B cell (primary cell): ENCODE results near the gene DAB2IP. TPM values are rescaled to one million over a fixed set of nuclear protein-coding genes. Genes with fewer than 3 reads are reported as not detected.

Source experiments
- ATAC-seq: fragments of 200-7000 bp; cut with Tn5 transposase; one replicate; pipeline ENCODE4 v1.10.0; 2021; ENCODE audit warnings: low read depth, mild to moderate bottlenecking, moderate number of reproducible peaks, moderate library complexity
- CTCF ChIA-PET: fragments of 350-600 bp; sonication (Branson Sonifier 250); formaldehyde crosslinking; loops from one replicate; lab custom pipeline; 2021; ENCODE audit warnings: antibody characterized with exemption, inconsistent platforms; lab: Charles Lee
- POLR2A ChIA-PET: fragments of 350-600 bp; sonication (Branson Sonifier 250); formaldehyde crosslinking; loops from one replicate; lab custom pipeline; 2021; ENCODE audit warnings: antibody characterized with exemption; lab: Charles Lee
- DNase-seq: peaks from one replicate; pipeline ENCODE4 v3.0.0; 2013
- H2AFZ ChIP-seq: 2 replicates; pipeline ENCODE4 v1.6.1; 2012; ENCODE audit warnings: mild to moderate bottlenecking, low read depth, low read length; ENCODE audit not compliant: insufficient read depth, poor library complexity, severe bottlenecking
- H3K27ac ChIP-seq, 2 donors: 1 replicate in 1 of 2; 2 replicates in 1 of 2; pipeline ENCODE4 v1.5.1; 2012 to 2013; ENCODE audit warnings: low read length in 2 of 2, mild to moderate bottlenecking in 2 of 2, moderate library complexity in 1 of 2
- H3K27me3 ChIP-seq, 4 experiments: fragments of 200-600 bp in 1 of 4; sonication (generic) in 1 of 4; replicated peaks in 1 of 4; 1 replicate in 2 of 4; 2 replicates in 2 of 4; pipeline versions ENCODE4 v1.6.1 to v1.7.0; 2013 to 2016; ENCODE audit warnings: low read length in 3 of 4, mild to moderate bottlenecking in 2 of 4, mixed read lengths in 1 of 4, moderate library complexity in 1 of 4; ENCODE audit not compliant: insufficient read depth in 4 of 4, control insufficient read depth in 3 of 4; ENCODE audit errors: control extremely low read depth in 1 of 4
- H3K36me3 ChIP-seq, 2 experiments: replicated peaks in 1 of 2; 1 replicate in 1 of 2; 2 replicates in 1 of 2; pipeline versions ENCODE4 v1.6.1 to v1.7.1; 2013; ENCODE audit warnings: low read length in 1 of 2; ENCODE audit not compliant: insufficient read depth in 2 of 2, control insufficient read depth in 1 of 2; ENCODE audit errors: control extremely low read depth in 1 of 2, extremely low read depth in 1 of 2
- H3K4me1 ChIP-seq, 2 donors: fragments of 200-600 bp in 1 of 2; sonication (generic) in 1 of 2; 1 replicate in 1 of 2; 2 replicates in 1 of 2; pipeline versions ENCODE4 v1.5.1 to v1.6.1; 2013 to 2017; ENCODE audit warnings: low read length in 2 of 2; ENCODE audit not compliant: control insufficient read depth in 2 of 2, insufficient read depth in 2 of 2
- H3K4me2 ChIP-seq: replicated peaks from 2 replicates; pipeline ENCODE3; 2012; ENCODE audit warnings: mild to moderate bottlenecking, low read depth, low read length; ENCODE audit not compliant: poor library complexity, severe bottlenecking
- H3K4me3 ChIP-seq, 5 experiments: fragments of 200-600 bp in 1 of 5; sonication (generic) in 1 of 5; 1 replicate in 3 of 5; 2 replicates in 2 of 5; pipeline versions ENCODE4 v1.5.1 to v1.7.0; 2011 to 2016; ENCODE audit warnings: low read length in 4 of 5, mild to moderate bottlenecking in 4 of 5, low read depth in 2 of 5, control low read depth in 1 of 5, moderate library complexity in 1 of 5; ENCODE audit not compliant: insufficient read depth in 1 of 5; ENCODE audit errors: control extremely low read depth in 1 of 5, extremely low read depth in 1 of 5
- H3K79me2 ChIP-seq: fragments of 200-600 bp; sonication (generic); one replicate; pipeline ENCODE4 v1.6.0; 2016; ENCODE audit warnings: low read length; ENCODE audit not compliant: control insufficient read depth, insufficient read depth
- H3K9ac ChIP-seq: fragments of 200-600 bp; sonication (generic); 2 replicates; pipeline ENCODE4 v1.6.1; 2017; ENCODE audit warnings: mild to moderate bottlenecking, low read length, moderate library complexity
- H3K9me3 ChIP-seq, 3 donors: one replicate each; pipeline versions ENCODE4 v1.6.1 to v1.7.1; 2013; ENCODE audit warnings: low read length in 2 of 3; ENCODE audit not compliant: control insufficient read depth in 2 of 3, insufficient read depth in 1 of 3; ENCODE audit errors: control extremely low read depth in 1 of 3
- H4K20me1 ChIP-seq: 2 replicates; pipeline ENCODE4 v1.6.0; 2012; ENCODE audit warnings: mild to moderate bottlenecking, low read length; ENCODE audit not compliant: insufficient read depth, control insufficient read depth, poor library complexity, severe bottlenecking
- H3K27ac Mint-ChIP-seq: one replicate; pipeline ENCODE4 v1.8.0; 2021; ENCODE audit warnings: mixed read lengths
- H3K27me3 Mint-ChIP-seq: one replicate; pipeline ENCODE4 v1.8.0; 2021; ENCODE audit warnings: mixed read lengths
- H3K4me1 Mint-ChIP-seq: one replicate; pipeline ENCODE4 v1.8.0; 2021; ENCODE audit warnings: mixed read lengths
- H3K4me3 Mint-ChIP-seq: one replicate; pipeline ENCODE4 v1.8.0; 2021; ENCODE audit warnings: mixed read lengths
- H3K9me3 Mint-ChIP-seq: one replicate; pipeline ENCODE4 v1.8.0; 2022; ENCODE audit warnings: mixed read lengths; ENCODE audit not compliant: insufficient read depth
- CTCF ChIP-seq: fragments of 200-600 bp; IDR thresholded peaks from one replicate; pipeline ENCODE4 v1.8.0; 2022; ENCODE audit warnings: antibody characterized with exemption, mild to moderate bottlenecking
- EZH2 ChIP-seq: IDR thresholded peaks from 2 replicates; pipeline ENCODE4 v1.6.1; 2012; ENCODE audit warnings: borderline replicate concordance, low read depth, mild to moderate bottlenecking, moderate library complexity, low read length; ENCODE audit not compliant: insufficient read depth, poor library complexity, severe bottlenecking
- WGBS: methylation state at CpG from one replicate; pipeline ENCODE4 v1.1.5; 2013; ENCODE audit warnings: missing lambda C conversion rate; ENCODE audit not compliant: insufficient coverage; 5-methylcytosine and 5-hydroxymethylcytosine counted together
- intact Hi-C: fragments of 100-400 bp; cut with micrococcal nuclease; formaldehyde crosslinking; loops from one replicate; pipeline ENCODE4 v1.10.0; 2022
- polyA plus RNA-seq: library from polyadenylated mRNA; depleted of rRNA; stranded (reverse); fragments of >200 nt; gene quantifications from 2 replicates; pipeline ENCODE4 v1.2.3, GENCODE V29; 2012
- total RNA-seq, 2 donors: library from RNA; stranded (reverse); fragments of 120-200 nt in 1 of 2; gene quantifications; 1 replicate in 1 of 2; 2 replicates in 1 of 2; pipeline versions ENCODE4 v1.2.3 to v1.2.4, GENCODE V29; 2013 to 2022

The DAB2IP gene
- total and polyA plus RNA-seq, 2 donors (not counting 1 experiment from before 2014, with no cell fraction given): 1.1 to 3.9 TPM

- ATAC-seq: no peak
- H3K27ac ChIP-seq: no peak overlapping the region
- no peak overlapping the region for H3K27ac Mint-ChIP-seq
- no peak overlapping the region for H3K9ac ChIP-seq
- H3K4me3 ChIP-seq: no peak overlapping the region
- DNase-seq: no peak
- no peaks in the 10 kb centered on the region for H3K4me1 ChIP-seq
- H3K9me3 ChIP-seq: no peaks in the 10 kb centered on the region
- no peaks in the 10 kb centered on the region for H3K4me1 Mint-ChIP-seq
- intact Hi-C loops: no loop called here
- H2AFZ ChIP-seq: no peak overlapping the region
- H3K27me3 Mint-ChIP-seq: peaks cover 53% of the 10 kb centered on the region
- ChIA-PET POLR2A (no interaction called here), CTCF (no interaction called here)
- TF ChIP-seq CTCF (no peak), EZH2 (no peak)
- no peaks in the 10 kb centered on the region for H3K79me2 ChIP-seq
- H3K4me2 ChIP-seq: no peak overlapping the region
- 88% methylated on average over 6 of the region's 8 CpGs for WGBS
- no peaks in the 10 kb centered on the region for H3K9me3 Mint-ChIP-seq
- H3K4me3 Mint-ChIP-seq: no peak overlapping the region
- no peaks in the 10 kb centered on the region for H3K36me3 ChIP-seq
- H3K27me3 ChIP-seq: peaks cover 0 to 21% (median 4%) of the 10 kb centered on the region in 4 experiments
- no peaks in the 10 kb centered on the region for H4K20me1 ChIP-seq
Measured at GRCh38 chr9:121660876-121661275, 9.4 kb downstream of the DAB2IP start.

- no peak overlapping the region for H3K4me3 ChIP-seq
- TF ChIP-seq CTCF: no peak
- no peak for TF ChIP-seq EZH2
- POLR2A ChIA-PET: no interaction called here
- H3K9me3 ChIP-seq: no peaks in the 10 kb centered on the region
- no peak overlapping the region for H3K4me2 ChIP-seq
- Mint-ChIP-seq H3K27ac (no peak overlapping the region), H3K4me1 (no peaks in the 10 kb centered on the region), H3K4me3 (no peak overlapping the region), H3K27me3 (peaks cover 58% of the 10 kb centered on the region), H3K9me3 (no peaks in the 10 kb centered on the region)
- no peak for ATAC-seq
- H2AFZ ChIP-seq: no peak overlapping the region
- no peak for DNase-seq
- no peak overlapping the region for H3K27ac ChIP-seq
- CTCF ChIA-PET: no interaction called here
- H3K27me3 ChIP-seq: peaks cover 0 to 21% (median 4%) of the 10 kb centered on the region in 4 experiments
- no peaks in the 10 kb centered on the region for H3K4me1 ChIP-seq
- H3K79me2 ChIP-seq: no peaks in the 10 kb centered on the region
- H3K9ac ChIP-seq: no peak overlapping the region
- no CpG with 5 or more reads among the region's 5 CpGs for WGBS
- H4K20me1 ChIP-seq: no peaks in the 10 kb centered on the region
- intact Hi-C loops: no loop called here
- H3K36me3 ChIP-seq: no peaks in the 10 kb centered on the region
Measured at GRCh38 chr9:121661328-121661727, 9.9 kb downstream of the DAB2IP start.
